Fibroblast of the aortic adventitia (primary cell): ENCODE results near the gene SLC29A3. TPM values are rescaled to one million over a fixed set of nuclear protein-coding genes. Genes with fewer than 3 reads are reported as not detected.

Experiments
- DNase-seq: peaks from one replicate; pipeline ENCODE4 v3.0.0-alpha.2; 2010; ENCODE audit warnings: low read depth
- H3K4me3 ChIP-seq: 2 replicates; pipeline ENCODE4 v1.5.1; 2011; ENCODE audit warnings: low read depth, mild to moderate bottlenecking, control low read depth, low read length, moderate library complexity
- total RNA-seq: library from RNA; depleted of rRNA; stranded (reverse); fragments of >200 nt; gene quantifications from 2 replicates; pipeline ENCODE4 v1.2.3, GENCODE V29; 2012; ENCODE audit warnings: low replicate concordance
- TF ChIP-seq, protein P1 (sequence below): IDR thresholded peaks from 2 replicates; pipeline ENCODE4 v1.5.1; 2011; ENCODE audit warnings: mild to moderate bottlenecking, low read length, control low read depth, inconsistent platforms; ENCODE audit not compliant: insufficient read depth

The SLC29A3 gene
- total RNA-seq, 1 donor = 1.2 TPM

DNA sequence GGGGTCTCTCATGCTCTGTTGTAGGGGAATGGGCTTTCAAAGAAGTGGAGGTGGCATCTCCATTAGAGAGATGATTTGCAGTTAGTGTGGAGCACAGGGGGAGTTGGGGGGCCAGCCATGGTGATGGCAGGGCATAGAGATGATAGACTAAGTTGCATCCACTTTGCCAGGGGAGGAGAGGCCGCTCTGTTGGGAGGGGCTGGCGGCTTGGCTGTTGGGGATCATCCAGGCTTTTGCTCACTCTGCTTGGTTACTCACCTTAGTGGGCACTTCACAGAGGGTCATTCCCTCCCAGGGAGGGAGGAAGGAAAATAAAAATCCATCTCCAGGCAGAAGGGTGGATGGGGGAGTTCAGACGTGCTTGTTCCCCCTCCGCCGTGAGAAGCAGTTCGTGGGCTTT is 46.3 kb downstream of the SLC29A3 start:
- H3K4me3 ChIP-seq = no peak overlapping the region

DNA sequence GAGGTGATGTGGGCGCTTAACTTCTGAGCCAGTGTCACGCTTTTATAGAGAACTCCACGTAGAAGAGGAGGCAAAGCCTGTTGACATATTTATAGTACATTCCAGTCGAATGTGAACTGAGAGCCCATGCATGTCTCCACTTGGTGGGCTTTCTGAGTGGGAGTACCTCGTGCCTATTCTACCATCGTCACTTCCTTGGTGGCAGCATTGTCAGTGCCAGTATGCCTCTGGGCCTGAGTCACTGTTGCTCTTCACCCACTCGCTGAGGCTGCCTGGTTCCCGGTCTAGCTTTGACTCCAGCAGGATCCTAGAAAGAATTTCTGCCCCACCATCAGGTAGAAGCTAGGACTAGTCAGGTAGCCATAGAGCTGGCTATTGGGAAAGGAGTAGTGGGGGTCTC is 47.6 kb downstream of the SLC29A3 start:
- no peak overlapping the region for H3K4me3 ChIP-seq
- no peak for DNase-seq
- TF ChIP-seq, protein P1, sequence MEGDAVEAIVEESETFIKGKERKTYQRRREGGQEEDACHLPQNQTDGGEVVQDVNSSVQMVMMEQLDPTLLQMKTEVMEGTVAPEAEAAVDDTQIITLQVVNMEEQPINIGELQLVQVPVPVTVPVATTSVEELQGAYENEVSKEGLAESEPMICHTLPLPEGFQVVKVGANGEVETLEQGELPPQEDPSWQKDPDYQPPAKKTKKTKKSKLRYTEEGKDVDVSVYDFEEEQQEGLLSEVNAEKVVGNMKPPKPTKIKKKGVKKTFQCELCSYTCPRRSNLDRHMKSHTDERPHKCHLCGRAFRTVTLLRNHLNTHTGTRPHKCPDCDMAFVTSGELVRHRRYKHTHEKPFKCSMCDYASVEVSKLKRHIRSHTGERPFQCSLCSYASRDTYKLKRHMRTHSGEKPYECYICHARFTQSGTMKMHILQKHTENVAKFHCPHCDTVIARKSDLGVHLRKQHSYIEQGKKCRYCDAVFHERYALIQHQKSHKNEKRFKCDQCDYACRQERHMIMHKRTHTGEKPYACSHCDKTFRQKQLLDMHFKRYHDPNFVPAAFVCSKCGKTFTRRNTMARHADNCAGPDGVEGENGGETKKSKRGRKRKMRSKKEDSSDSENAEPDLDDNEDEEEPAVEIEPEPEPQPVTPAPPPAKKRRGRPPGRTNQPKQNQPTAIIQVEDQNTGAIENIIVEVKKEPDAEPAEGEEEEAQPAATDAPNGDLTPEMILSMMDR = no peak

More for the DNA sequence above, 46.3 kb downstream of the SLC29A3 start:
- no peak for DNase-seq
- TF ChIP-seq, protein P1 = no peak

DNA sequence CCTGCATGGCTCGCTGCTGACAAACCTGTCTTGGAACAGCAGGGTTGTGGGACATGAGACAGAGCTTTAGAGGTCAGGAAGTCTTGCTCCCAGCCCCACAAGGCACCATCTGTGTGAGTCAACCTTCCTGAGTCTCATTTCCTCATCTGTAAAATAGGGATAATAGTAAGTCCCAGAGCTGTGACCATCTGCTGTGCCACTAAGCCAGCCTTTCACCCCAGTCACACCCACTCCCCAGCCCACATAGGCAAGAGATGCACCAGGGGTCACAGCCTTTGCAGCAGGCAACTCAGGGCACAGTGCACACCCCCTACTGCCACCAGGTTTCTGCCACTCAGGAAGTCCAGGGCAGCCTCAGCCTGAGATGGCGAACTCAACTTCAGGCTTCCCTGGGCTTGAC is 48.2 kb downstream of the SLC29A3 start:
- TF ChIP-seq, protein P1 = no peak
- no peak for DNase-seq
- no peak overlapping the region for H3K4me3 ChIP-seq

DNA sequence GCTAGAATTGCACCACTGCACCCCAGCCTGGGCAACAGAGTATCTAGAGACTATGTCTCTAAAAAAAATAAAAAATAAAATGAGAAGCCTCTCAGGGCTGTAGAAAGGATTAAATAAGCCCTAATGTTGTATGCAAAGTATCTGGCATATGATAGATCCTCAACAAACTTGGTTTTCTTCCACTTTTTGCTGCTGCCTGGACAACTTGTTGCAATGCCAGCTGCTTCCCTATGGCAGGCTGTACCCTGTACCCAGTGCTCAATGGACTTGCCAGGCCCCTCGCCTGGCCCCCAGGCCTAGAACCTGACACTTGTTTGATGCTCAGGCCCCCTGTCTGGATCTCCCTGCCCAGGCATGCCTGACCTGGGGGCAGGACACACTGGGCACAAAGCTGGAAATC is 49.1 kb downstream of the SLC29A3 start:
- H3K4me3 ChIP-seq = no peak overlapping the region
- TF ChIP-seq, protein P1 = no peak
- DNase-seq = no peak

DNA sequence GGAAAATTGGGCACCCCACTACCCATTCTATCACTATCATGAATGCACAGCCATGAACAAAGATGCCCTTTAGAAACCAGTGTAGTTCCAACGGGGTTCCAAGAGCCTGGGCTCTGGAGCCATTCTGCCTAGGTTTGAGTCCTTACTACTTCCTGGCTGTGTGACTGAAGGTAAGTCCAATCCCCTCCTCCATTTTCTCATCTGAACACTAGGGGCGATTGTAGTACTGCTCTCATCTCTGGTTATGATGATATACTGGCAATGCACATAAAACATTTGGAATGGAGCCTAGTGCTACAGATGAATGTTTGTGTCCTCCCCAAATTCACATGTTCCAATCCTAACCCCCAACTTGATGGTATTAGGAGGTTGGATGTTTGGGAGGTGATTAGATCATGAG is 49.6 kb downstream of the SLC29A3 start:
- no peak for DNase-seq
- H3K4me3 ChIP-seq = no peak overlapping the region
- TF ChIP-seq, protein P1 = no peak

DNA sequence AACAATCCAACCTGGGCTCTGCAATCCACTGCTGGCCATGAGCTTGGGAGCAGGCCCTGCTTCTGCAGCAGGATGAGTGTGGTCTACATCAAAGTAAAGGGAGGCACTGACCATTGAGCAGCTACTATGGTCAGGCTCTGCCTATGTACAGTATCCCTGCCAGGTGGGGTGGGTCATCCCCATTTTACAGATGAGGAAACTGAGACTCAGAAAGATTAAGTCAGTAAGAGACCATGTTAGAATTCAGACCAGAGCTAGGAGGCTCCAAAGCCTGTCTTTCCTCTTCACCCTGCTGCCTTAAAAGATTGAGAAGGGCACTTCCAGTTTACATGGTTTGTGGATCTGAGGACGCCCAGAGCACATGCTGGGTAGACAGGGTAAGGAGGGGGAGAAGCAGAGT is 50.5 kb downstream of the SLC29A3 start:
- no peak for DNase-seq
- H3K4me3 ChIP-seq = no peak overlapping the region
- TF ChIP-seq, protein P1 = no peak

DNA sequence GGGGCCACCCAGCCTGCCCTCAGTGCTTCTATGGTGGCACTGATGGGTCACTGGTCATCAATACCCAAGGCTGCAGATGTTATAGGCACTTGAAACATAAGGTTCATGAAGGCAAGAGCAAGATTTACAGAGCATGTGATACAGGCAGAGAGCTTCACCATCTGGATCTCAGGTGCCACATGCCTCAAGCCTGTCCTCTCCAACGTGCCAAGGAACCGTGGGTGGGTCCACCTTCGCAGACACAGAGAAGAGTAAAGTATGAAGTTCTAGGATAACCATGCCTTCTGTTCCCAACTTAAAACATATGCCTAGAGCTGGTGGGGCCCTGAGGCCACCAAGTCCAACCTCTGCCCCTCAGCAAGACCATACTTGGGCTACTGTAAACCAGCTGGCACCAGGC is 51.0 kb downstream of the SLC29A3 start:
- TF ChIP-seq, protein P1 = no peak
- DNase-seq = no peak
- H3K4me3 ChIP-seq = no peak overlapping the region
